ENCODE measurements around the gene MACROD2.

Gene MACROD2

GRCh38 chr20:15623215-15623614, 1627.9 kb downstream of the MACROD2 start:
- no peak for DNase-seq

- DNase-seq, result no peak
Observed at GRCh38 chr20:15625981-15626380, 1630.7 kb downstream of the MACROD2 start.

GRCh38 chr20:15627089-15627488, 1631.8 kb downstream of the MACROD2 start:
- DNase-seq, result no peak

GRCh38 chr20:15627501-15627903, 1632.2 kb downstream of the MACROD2 start:
- DNase-seq, result no peak

GRCh38 chr20:15628851-15629353, 1633.6 kb downstream of the MACROD2 start:
- DNase-seq, result no peak

- DNase-seq, result no peak
Observed at GRCh38 chr20:15630360-15630759, 1635.0 kb downstream of the MACROD2 start.

- no peak for DNase-seq
Observed at GRCh38 chr20:15632680-15633079, 1637.4 kb downstream of the MACROD2 start.

- no peak for DNase-seq
Observed at GRCh38 chr20:15634102-15634501, 1638.8 kb downstream of the MACROD2 start.

- no peak for DNase-seq
Observed at GRCh38 chr20:15637546-15637945, 1642.2 kb downstream of the MACROD2 start.

GRCh38 chr20:15637950-15638754, 1642.8 kb downstream of the MACROD2 start:
- DNase-seq, result no peak

- no peak for DNase-seq
Observed at GRCh38 chr20:15638816-15639215, 1643.5 kb downstream of the MACROD2 start.

- DNase-seq, result no peak
Observed at GRCh38 chr20:15639839-15640238, 1644.5 kb downstream of the MACROD2 start.

GRCh38 chr20:15642109-15642508, 1646.8 kb downstream of the MACROD2 start:
- DNase-seq, result no peak

GRCh38 chr20:15642676-15643075, 1647.4 kb downstream of the MACROD2 start:
- no peak for DNase-seq

- no peak for DNase-seq
Observed at GRCh38 chr20:15643713-15644112, 1648.4 kb downstream of the MACROD2 start.

GRCh38 chr20:15645816-15646215, 1650.5 kb downstream of the MACROD2 start:
- DNase-seq, result no peak

- no peak for DNase-seq
Observed at GRCh38 chr20:15653396-15654207, 1658.3 kb downstream of the MACROD2 start.

GRCh38 chr20:15654208-15654649, 1658.9 kb downstream of the MACROD2 start:
- DNase-seq, result no peak

- no peak for DNase-seq
Observed at GRCh38 chr20:15655295-15655874, 1660.1 kb downstream of the MACROD2 start.

- no peak for DNase-seq
Observed at GRCh38 chr20:15656124-15656523, 1660.8 kb downstream of the MACROD2 start.

GRCh38 chr20:15658295-15658694, 1663.0 kb downstream of the MACROD2 start:
- DNase-seq, result no peak

GRCh38 chr20:15673206-15673605, 1677.9 kb downstream of the MACROD2 start:
- no peak for DNase-seq
